Measurements from ENCODE around the gene RGS2. TPM values are rescaled to one million over a fixed set of nuclear protein-coding genes. Genes with fewer than 3 reads are reported as not detected.

Gene RGS2
- total RNA-seq, 2 donors from 2014 or later = 16.5 to 28.6 TPM

DNA sequence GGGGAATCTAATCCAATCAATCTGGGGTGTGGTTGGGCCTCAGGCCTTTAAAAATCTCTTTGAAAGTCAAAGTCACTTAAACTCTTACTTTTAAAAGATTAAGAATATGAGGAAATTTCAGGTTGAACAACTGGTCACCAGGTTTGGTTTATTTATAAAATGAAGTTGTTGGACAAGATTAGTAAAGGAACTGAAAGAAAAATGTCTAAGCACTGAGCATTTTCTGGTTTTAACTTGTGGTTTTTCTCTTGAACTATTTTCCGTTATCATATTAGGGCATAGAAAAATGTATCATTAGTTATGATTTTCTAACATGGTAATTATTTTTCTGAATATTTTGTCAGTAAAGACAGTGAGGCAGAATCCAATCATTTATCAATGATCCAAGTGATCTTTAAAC is 49.6 kb downstream of the RGS2 start:
- intact Hi-C loops (cut with DNase I) = no loop called here

DNA sequence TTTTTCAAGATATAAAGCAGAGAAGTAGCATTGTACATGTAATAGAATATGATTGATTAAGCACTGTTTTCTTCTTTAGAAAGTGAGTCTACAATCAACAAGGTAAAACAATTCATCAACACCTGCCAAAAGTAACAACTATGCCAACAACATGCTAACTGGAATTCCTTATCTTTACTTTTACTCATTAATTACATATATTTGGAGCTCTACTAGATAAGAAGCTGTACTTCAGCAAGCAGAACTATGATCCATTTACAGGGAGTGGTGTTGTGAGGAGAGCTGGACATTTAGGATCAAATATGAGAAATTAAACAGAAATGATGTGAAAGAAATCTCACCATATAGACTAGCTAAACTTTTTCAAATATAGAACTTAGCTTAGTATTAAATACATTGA is 51.0 kb downstream of the RGS2 start:
- no peak overlapping the region for H3K27ac ChIP-seq
- intact Hi-C loops (cut with DNase I) = no loop called here

More for the DNA sequence above, 49.6 kb downstream of the RGS2 start:
- Histone ChIP-seq H3K27me3 (no peaks in the 10 kb centered on the region), H3K36me3 (no peaks in the 10 kb centered on the region), H3K9ac (ENCODE audit: low read depth in 2 of 2, low read length in 2 of 2) (no peak overlapping the region), H3K9me3 (no peaks in the 10 kb centered on the region), H3K4me1 (no peaks in the 10 kb centered on the region), H3K4me3 (no peak overlapping the region), H3K27ac (no peak overlapping the region)
- TF ChIP-seq, protein P1, sequence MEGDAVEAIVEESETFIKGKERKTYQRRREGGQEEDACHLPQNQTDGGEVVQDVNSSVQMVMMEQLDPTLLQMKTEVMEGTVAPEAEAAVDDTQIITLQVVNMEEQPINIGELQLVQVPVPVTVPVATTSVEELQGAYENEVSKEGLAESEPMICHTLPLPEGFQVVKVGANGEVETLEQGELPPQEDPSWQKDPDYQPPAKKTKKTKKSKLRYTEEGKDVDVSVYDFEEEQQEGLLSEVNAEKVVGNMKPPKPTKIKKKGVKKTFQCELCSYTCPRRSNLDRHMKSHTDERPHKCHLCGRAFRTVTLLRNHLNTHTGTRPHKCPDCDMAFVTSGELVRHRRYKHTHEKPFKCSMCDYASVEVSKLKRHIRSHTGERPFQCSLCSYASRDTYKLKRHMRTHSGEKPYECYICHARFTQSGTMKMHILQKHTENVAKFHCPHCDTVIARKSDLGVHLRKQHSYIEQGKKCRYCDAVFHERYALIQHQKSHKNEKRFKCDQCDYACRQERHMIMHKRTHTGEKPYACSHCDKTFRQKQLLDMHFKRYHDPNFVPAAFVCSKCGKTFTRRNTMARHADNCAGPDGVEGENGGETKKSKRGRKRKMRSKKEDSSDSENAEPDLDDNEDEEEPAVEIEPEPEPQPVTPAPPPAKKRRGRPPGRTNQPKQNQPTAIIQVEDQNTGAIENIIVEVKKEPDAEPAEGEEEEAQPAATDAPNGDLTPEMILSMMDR (IDR thresholded peaks at IDR 0.05) = no peak
- DNase-seq = no peak

DNA sequence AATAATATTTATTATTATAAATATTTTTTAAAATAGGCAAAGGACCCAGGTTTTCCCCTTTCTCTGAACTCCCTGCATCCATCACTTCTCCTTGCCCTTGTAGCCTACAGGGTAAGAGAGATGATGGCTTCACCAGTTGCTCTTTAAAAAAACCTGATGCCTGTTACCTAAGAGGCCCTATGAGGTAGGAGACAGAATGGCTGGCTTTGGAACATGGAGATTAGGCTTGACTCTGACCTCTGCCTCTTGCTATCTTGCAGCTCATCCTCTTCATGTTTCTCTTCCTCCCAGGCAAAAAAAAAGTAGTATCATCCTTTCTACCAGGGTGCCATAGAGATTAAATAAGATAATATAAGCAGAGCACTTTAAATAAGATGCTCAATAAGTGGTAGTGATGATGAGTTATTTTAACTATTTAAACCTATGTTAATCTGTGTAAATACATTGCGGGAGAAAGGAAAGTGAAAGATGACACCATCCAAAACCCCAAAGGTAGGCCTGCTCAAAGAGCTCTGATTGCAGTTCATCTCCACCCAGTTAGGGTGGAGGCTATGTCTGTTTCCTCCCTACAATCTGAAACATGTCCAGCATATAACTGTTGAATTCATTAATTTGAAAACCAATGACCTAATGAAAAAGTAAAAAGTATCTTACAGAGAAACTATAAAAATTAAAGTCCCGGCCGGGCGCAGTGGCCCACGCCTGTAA is 51.8 kb downstream of the RGS2 start:
- H3K9me3 ChIP-seq = no peaks in the 10 kb centered on the region
- no peaks in the 10 kb centered on the region for H3K27me3 ChIP-seq
- intact Hi-C loops (cut with DNase I) = no loop called here
- H3K4me1 ChIP-seq = no peaks in the 10 kb centered on the region
- H3K9ac ChIP-seq (ENCODE audit: low read depth in 2 of 2, low read length in 2 of 2) = no peak overlapping the region
- H3K27ac ChIP-seq = no peak overlapping the region
- no peak overlapping the region for H3K4me3 ChIP-seq
- TF ChIP-seq, protein P1 (IDR thresholded peaks at IDR 0.05) = no peak
- no peaks in the 10 kb centered on the region for H3K36me3 ChIP-seq
- no peak for DNase-seq

More for the DNA sequence above, 51.0 kb downstream of the RGS2 start:
- Histone ChIP-seq H3K9ac (ENCODE audit: low read depth in 2 of 2, low read length in 2 of 2) (no peak overlapping the region), H3K4me3 (no peak overlapping the region), H3K9me3 (no peaks in the 10 kb centered on the region), H3K27me3 (no peaks in the 10 kb centered on the region), H3K36me3 (no peaks in the 10 kb centered on the region), H3K4me1 (no peaks in the 10 kb centered on the region)
- TF ChIP-seq, protein P1 (IDR thresholded peaks at IDR 0.05) = no peak
- no peak for DNase-seq

DNA sequence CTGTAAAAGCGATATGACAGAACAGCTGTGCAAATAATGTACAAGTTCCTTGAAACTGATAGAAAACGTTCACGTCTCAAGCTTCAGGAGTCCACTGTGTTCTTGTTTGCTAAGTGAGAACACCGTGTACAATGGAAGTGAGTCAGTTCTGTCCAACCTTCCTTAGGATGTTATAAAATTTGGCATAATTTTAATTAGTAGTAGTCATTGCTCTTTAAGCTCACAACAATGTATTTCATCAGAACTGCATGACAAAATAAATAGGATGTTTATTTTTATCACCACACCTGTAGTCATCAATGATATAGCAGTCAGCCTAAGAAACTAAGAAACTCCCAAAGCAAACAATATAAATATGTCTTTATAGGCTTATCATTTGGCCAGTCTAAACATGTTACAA is 53.0 kb downstream of the RGS2 start:
- TF ChIP-seq, protein P1 (IDR thresholded peaks at IDR 0.05) = no peak
- Histone ChIP-seq H3K9ac (ENCODE audit: low read depth in 2 of 2, low read length in 2 of 2) (no peak overlapping the region), H3K4me3 (no peak overlapping the region), H3K27me3 (no peaks in the 10 kb centered on the region), H3K4me1 (no peaks in the 10 kb centered on the region), H3K27ac (no peak overlapping the region), H3K9me3 (no peaks in the 10 kb centered on the region), H3K36me3 (no peaks in the 10 kb centered on the region)
- intact Hi-C loops (cut with DNase I) = no loop called here
- DNase-seq = no peak

Other genes with a start within 250 kb of the RGS2 start
- 10 to 100 TPM in 1 of 2 donors, 1 to 10 TPM in 1; 8.0 to 21.3 TPM for gene RGS1, start 233.3 kb upstream of the RGS2 start, total RNA-seq
- 1 to 10 TPM; 1.0 to 1.1 TPM for gene RGS13, start 172.9 kb upstream of the RGS2 start, total RNA-seq

Measured in colonic mucosa (tissue), 4 donors.